ENCODE measurements around the gene DEK.

DNA sequence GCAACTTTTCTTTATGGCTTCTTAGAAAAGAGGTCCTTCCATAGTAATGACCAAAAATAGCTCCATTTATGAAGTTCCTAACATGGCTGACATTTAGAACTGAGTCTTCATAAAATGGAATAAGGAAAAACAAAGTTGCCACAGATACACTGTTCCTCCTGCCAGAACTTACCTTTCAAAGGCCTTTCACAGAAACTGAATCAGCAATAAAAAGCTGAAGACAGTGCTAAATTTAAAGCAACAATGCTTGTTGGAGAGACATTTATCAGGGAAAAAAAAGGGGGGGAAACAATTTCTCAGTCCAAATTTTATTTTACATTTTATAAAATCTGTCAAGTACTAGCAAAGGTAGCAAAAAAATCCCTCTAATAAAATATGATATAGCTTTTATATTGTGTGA lies 17.3 kb downstream of the DEK start:
- TF ChIP-seq CTCF (IDR thresholded peaks at IDR 0.05) (no peak), ZFX (IDR thresholded peaks at IDR 0.05; ENCODE audit: borderline replicate concordance) (no peak)
